Neural progenitor cell (in vitro differentiated cells): ENCODE data around the gene RHBG. TPM values are rescaled to one million over a fixed set of nuclear protein-coding genes. Genes with fewer than 3 reads are reported as not detected.

Experiments used
- DNase-seq: peaks from one replicate; pipeline ENCODE4 v3.0.0-alpha.2; 2016; ENCODE audit warnings: low spot score
- H2AFZ ChIP-seq: fragments of 200-600 bp; sonication (generic); replicated peaks from 2 replicates; pipeline ENCODE4 v1.6.1; 2016; ENCODE audit warnings: antibody characterized with exemption
- H3F3A ChIP-seq: fragments of 200-600 bp; sonication (generic); 2 replicates; pipeline ENCODE4 v1.6.1; 2016; ENCODE audit warnings: antibody characterized with exemption, low read depth
- H3K27ac ChIP-seq: fragments of 200-600 bp; sonication (generic); 2 replicates; pipeline ENCODE4 v1.5.1; 2016; ENCODE audit warnings: mild to moderate bottlenecking
- H3K27me3 ChIP-seq: fragments of 200-600 bp; sonication (generic); 2 replicates; pipeline ENCODE4 v1.6.1; 2016; ENCODE audit warnings: mild to moderate bottlenecking, moderate library complexity
- H3K36me3 ChIP-seq: fragments of 200-600 bp; sonication (generic); 2 replicates; pipeline ENCODE4 v1.5.1; 2016
- H3K4me1 ChIP-seq: fragments of 200-600 bp; sonication (generic); 2 replicates; pipeline ENCODE4 v1.6.1; 2016; ENCODE audit warnings: mixed run types
- H3K4me2 ChIP-seq: fragments of 200-600 bp; sonication (generic); 2 replicates; pipeline ENCODE4 v1.6.1; 2016
- H3K4me3 ChIP-seq: fragments of 200-600 bp; sonication (generic); 2 replicates; pipeline ENCODE4 v1.5.1; 2016
- H3K79me2 ChIP-seq: fragments of 200-600 bp; sonication (generic); 2 replicates; pipeline ENCODE4 v1.6.1; 2016; ENCODE audit warnings: low read depth
- H3K9ac ChIP-seq: fragments of 200-600 bp; sonication (generic); 2 replicates; pipeline ENCODE4 v1.6.1; 2016
- H3K9me3 ChIP-seq: fragments of 200-600 bp; sonication (generic); 2 replicates; pipeline ENCODE4 v1.5.1; 2016; ENCODE audit warnings: low read depth
- H4K20me1 ChIP-seq: fragments of 200-600 bp; sonication (generic); 2 replicates; pipeline ENCODE4 v1.6.1; 2016; ENCODE audit warnings: low read depth
- H3K27ac Mint-ChIP-seq: 3 replicates; pipeline ENCODE4 v1.8.0; 2021; ENCODE audit warnings: mixed read lengths
- H3K27me3 Mint-ChIP-seq: 2 replicates; pipeline ENCODE4 v1.8.0; 2022; ENCODE audit warnings: low read depth, mild to moderate bottlenecking, inconsistent platforms, moderate library complexity, mixed read lengths; ENCODE audit not compliant: insufficient read depth
- H3K36me3 Mint-ChIP-seq: 3 replicates; pipeline ENCODE4 v1.8.0; 2021; ENCODE audit warnings: mixed read lengths
- H3K4me1 Mint-ChIP-seq: 3 replicates; pipeline ENCODE4 v1.8.0; 2021; ENCODE audit warnings: mixed read lengths
- H3K4me3 Mint-ChIP-seq: 3 replicates; pipeline ENCODE4 v1.8.0; 2021; ENCODE audit warnings: mild to moderate bottlenecking, moderate library complexity, mixed read lengths
- H3K9me3 Mint-ChIP-seq: 3 replicates; pipeline ENCODE4 v1.8.0; 2020; ENCODE audit warnings: mixed read lengths
- CTCF ChIP-seq: fragments of 200-600 bp; sonication (generic); IDR thresholded peaks from 2 replicates; pipeline ENCODE4 v1.5.1; 2017; ENCODE audit warnings: antibody characterized with exemption, mild to moderate bottlenecking
- EZH2 ChIP-seq: fragments of 200-600 bp; sonication (generic); IDR thresholded peaks from 2 replicates; pipeline ENCODE4 v1.6.1; 2017; ENCODE audit warnings: antibody characterized with exemption, mild to moderate bottlenecking, moderate library complexity
- EZH2phosphoT487 ChIP-seq: fragments of 200-600 bp; sonication (generic); IDR thresholded peaks from 2 replicates; pipeline ENCODE4 v1.6.1; 2017; ENCODE audit warnings: antibody characterized with exemption
- total RNA-seq: library from RNA; depleted of rRNA; stranded (reverse); fragments of >200 nt; gene quantifications from 2 replicates; pipeline ENCODE4 v1.2.3, GENCODE V29; 2015; ENCODE audit warnings: low replicate concordance

RHBG gene
- total RNA-seq, 1 donor from 2014 or later, result not detected

GRCh38 chr1:156386949-156387869, 18.2 kb downstream of the RHBG start:
- Histone ChIP-seq H3K4me1 (peaks cover 42% of the 10 kb centered on the region), H4K20me1 (peaks cover 33% of the 10 kb centered on the region), H3K4me3 (no peak overlapping the region)

DNA sequence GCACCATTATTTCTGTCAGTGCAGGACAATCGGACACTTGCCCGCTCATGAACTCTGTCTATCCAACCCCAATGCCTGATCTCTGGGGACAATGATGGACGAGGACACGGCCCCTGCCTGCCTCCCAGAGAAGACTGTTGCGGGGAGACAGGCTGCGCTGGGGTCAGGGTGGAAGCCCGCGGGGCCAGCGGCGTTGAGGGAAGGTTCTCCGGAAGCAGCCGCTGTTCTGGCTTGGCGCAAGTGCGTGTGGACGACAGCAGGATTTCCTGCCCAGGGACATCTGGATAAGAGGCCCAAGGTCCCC, 18.8 kb downstream of the RHBG start:
- H3K36me3 ChIP-seq, result no peaks in the 10 kb centered on the region
- no peak for DNase-seq
- H3K4me2 ChIP-seq, result peak overlapping the region; percentile 78
- H3K9ac ChIP-seq, result no peak overlapping the region
- peak overlapping the region; percentile 38 for H3K4me3 ChIP-seq
- H3K9me3 ChIP-seq, result no peaks in the 10 kb centered on the region
- peaks cover 52% of the 10 kb centered on the region for H3K27me3 Mint-ChIP-seq
- TF ChIP-seq EZH2 (no peak), CTCF (no peak), EZH2phosphoT487 (no peak)
- peaks cover 48% of the 10 kb centered on the region for H3K4me1 ChIP-seq
- no peaks in the 10 kb centered on the region for H3K36me3 Mint-ChIP-seq
- peaks cover 31% of the 10 kb centered on the region for H3K4me1 Mint-ChIP-seq
- peaks cover 31% of the 10 kb centered on the region for H3F3A ChIP-seq
- no peak overlapping the region for H3K27ac ChIP-seq
- no peak overlapping the region for H2AFZ ChIP-seq
- H3K27ac Mint-ChIP-seq, result no peak overlapping the region
- no peaks in the 10 kb centered on the region for H3K79me2 ChIP-seq
- peaks cover 99% of the 10 kb centered on the region for H3K27me3 ChIP-seq
- H4K20me1 ChIP-seq, result peaks cover 39% of the 10 kb centered on the region
- H3K4me3 Mint-ChIP-seq, result peak overlapping the region; percentile 10
- H3K9me3 Mint-ChIP-seq, result no peaks in the 10 kb centered on the region

More at GRCh38 chr1:156386949-156387869, 18.2 kb downstream of the RHBG start:
- H3K4me1 Mint-ChIP-seq, result peaks cover 27% of the 10 kb centered on the region
- Histone ChIP-seq H3K9ac (no peak overlapping the region), H3K9me3 (no peaks in the 10 kb centered on the region), H3K4me2 (peak overlapping the region; percentile 78), H3K36me3 (no peaks in the 10 kb centered on the region), H3K27me3 (peaks cover 100% of the 10 kb centered on the region), H3F3A (peaks cover 25% of the 10 kb centered on the region), H2AFZ (no peak overlapping the region), H3K79me2 (no peaks in the 10 kb centered on the region), H3K27ac (no peak overlapping the region)
- TF ChIP-seq EZH2 (no peak), EZH2phosphoT487 (no peak), CTCF (no peak)
- peaks cover 49% of the 10 kb centered on the region for H3K27me3 Mint-ChIP-seq
- H3K9me3 Mint-ChIP-seq, result no peaks in the 10 kb centered on the region
- peak overlapping the region; percentile 10 for H3K4me3 Mint-ChIP-seq
- H3K27ac Mint-ChIP-seq, result no peak overlapping the region
- DNase-seq, result no peak
- no peaks in the 10 kb centered on the region for H3K36me3 Mint-ChIP-seq

DNA sequence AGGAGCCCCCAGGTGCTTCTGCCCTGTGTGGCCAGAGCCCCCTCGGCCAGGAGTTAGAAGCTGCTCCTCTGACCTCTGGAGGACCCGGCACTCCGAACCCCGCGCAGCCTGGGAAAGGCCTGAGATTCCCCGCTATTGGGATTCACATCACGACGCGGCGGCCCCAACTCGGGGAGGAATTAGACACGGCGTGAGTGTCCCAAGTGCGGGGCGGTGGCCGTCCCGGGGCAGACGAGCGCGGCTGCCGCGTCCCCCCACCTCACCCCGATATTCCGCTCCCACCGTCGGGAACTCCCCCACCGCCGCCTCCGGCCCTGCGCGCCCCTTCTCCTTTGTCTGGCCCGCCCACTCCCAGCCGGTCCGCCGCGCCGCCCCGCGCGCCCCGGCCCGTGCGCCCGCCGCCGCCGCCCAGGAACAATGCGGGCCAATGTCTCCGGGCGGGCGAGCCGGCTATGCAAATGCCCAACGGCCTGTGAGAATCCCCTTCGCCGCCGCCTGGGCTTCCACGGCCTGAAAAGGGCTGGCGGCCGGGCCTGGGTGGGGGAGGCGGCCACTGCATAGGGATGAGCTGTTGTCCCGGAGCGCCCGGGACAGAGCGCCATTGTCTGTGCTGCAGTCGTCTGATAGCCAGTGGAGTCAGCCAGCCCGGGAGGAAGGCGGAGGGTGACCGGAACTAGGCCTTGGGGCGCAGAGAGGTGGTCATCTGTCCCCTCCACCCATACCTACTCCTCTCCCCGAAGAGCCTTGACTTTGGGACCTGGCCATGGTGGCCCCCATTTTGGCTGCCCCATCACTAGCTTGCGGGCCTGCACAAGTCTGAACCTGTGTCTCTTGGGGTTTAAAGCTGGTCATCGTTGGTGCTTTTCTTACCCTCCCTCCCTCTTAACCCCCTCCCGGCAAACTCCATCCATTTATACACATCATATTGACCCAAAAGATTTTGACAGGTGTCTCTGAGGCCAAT, 19.4 kb downstream of the RHBG start:
- Histone ChIP-seq H3K27me3 (peaks cover 98% of the 10 kb centered on the region), H3K9me3 (no peaks in the 10 kb centered on the region), H3K4me3 (peak overlapping the region; percentile 38), H3K36me3 (no peaks in the 10 kb centered on the region), H3K27ac (no peak overlapping the region), H3K79me2 (no peaks in the 10 kb centered on the region), H3K4me1 (peaks cover 54% of the 10 kb centered on the region), H3F3A (peaks cover 38% of the 10 kb centered on the region), H3K9ac (no peak overlapping the region), H2AFZ (no peak overlapping the region), H3K4me2 (peak overlapping the region; percentile 78), H4K20me1 (peaks cover 46% of the 10 kb centered on the region)
- H3K4me3 Mint-ChIP-seq, result peak overlapping the region; percentile 58
- peaks cover 35% of the 10 kb centered on the region for H3K4me1 Mint-ChIP-seq
- TF ChIP-seq EZH2phosphoT487, result peak; percentile 69
- TF ChIP-seq CTCF, result no peak
- TF ChIP-seq EZH2, result peak; percentile 26
- no peaks in the 10 kb centered on the region for H3K36me3 Mint-ChIP-seq
- H3K27ac Mint-ChIP-seq, result no peak overlapping the region
- H3K9me3 Mint-ChIP-seq, result no peaks in the 10 kb centered on the region
- DNase-seq, result peak; percentile 90
- H3K27me3 Mint-ChIP-seq, result peaks cover 54% of the 10 kb centered on the region
